AG08396 (cell line): ENCODE data around the gene HYAL2.

Source experiments
- DNase-seq: peaks from one replicate; pipeline ENCODE4 v3.0.0; 2012; ENCODE audit warnings: low spot score, mixed read lengths

HYAL2 gene

DNA sequence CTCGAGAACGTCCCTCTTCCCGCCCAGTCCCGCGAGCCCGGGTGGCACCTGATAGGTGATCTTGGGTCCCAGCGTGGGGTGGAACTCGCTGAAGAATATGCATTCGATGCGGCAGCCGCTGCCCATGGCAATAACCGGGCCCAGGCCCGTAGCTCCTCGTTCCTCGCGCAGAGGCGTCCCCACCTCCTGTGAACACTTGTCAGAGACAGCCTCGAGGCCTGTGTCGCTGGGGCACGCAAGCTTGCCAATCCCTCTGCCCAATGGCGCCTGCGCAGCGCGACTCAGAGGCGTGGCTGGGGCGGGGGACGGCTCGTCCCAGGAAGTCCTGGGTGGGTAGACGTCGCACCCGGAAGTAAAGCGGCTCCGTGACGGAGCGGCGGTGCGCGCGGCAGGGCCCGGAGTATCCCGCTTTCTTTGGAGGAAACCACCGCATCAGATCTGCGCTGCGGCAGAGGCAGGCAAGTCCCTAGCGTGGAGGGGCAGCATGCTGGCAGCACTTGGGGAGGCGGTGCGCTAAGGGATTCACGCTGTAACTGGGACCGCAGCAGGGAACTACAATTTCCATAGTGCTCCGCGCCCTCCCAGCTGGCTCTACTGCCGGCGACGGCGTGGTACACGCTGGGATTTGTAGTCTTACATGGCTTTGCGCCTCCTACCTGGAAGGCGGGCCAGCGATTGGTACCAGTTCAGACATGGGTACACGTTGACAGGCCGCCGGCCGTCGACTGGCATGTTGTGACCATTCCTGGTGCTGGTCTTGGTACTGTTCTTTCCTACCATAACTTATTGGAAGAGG is 28.2 kb upstream of the HYAL2 start, which contains the start of the genes CYB561D2 and NPRL2:
TSS of gene CYB561D2 (plus strand) at position 336 of the 796 bp plus-strand sequence. CDS start 572 bp downstream, outside the sequence.
TSS of gene NPRL2 (minus strand) at position 249 of the 796 bp plus-strand sequence. CDS start at position 126, 123 bp downstream.
- DNase-seq = peak; percentile 95

DNA sequence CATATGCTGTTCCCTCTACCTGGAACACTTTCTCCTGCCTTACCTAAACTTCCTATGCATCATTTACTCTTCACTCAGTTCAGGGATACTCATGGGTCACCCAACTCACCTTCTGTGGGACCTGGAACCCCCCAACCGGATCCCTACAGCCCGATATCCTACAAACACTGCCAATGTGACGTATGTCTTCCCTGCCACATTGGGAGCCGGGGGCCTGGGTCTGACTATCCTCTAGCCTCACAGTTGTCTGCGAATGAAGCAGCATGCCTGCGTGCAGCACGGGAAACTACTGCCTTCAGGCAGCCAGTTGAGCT is 27.6 kb upstream of the HYAL2 start:
- DNase-seq = no peak

DNA sequence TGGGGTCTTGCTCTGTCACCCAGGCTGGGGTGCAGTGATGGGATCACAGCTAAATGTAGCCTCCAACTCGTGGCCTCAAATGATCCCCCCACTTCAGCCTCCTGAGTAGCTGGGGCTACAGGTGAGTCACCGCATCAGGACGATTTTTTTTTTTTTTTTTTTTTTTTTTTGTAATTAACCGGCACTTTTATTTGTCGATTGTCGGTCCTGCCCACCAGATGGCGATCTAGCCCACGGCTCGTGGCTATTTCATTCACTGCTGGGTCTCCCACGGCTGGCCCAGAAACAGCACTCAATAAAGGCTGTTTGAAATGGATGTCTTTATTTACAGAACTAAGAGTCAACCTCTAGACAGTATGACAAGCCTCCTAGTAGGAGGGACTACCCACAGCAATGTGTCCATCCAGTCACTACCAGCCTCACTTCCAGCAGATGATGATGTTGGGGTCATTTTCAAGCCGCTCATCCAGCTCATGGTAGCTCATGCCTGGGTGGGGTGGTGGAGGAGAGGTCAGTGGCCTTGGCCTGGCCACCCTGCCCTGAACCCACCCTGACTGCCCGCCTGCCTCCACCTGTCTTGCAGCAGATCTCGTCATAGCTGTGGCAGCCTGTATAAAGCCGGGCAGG is 24.8 kb upstream of the HYAL2 start:
- peak; percentile 77 for DNase-seq

DNA sequence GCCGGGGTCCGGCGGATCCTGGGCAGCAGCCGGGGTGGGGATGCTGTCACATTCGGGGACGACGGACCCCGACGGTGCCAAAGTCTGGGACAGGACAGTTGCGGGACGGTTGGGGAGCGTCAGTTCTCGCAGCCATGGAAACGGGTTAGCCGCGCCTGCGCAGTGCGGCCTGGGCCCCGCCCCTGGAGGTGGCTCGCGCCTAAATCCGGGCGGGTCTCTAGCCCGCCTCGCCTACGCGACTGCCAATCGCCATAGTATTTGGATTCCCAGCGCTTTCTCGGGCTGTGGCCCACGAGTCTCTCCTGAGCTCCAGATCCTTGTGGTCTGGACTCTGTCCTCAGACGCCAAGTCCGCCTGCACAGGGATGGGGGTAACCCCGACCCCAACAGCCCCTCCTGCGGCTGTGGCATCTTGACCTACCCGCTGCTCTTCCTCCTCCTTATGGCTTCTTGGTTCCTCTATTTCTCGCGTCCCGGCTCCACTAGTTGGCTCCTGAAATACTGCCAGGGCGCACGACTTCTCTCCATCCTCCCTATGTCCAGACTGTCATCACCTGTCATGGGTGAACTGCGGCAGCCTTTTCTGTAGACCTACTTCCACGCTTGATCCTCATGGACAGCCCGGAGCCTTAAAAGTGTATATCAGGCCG is 23.2 kb upstream of the HYAL2 start, which contains the start of gene ZMYND10:
TSS of gene ZMYND10 (minus strand) at position 147 of the 649 bp plus-strand sequence. CDS start 153 bp downstream, outside the sequence.
- DNase-seq = peak; percentile 94

DNA sequence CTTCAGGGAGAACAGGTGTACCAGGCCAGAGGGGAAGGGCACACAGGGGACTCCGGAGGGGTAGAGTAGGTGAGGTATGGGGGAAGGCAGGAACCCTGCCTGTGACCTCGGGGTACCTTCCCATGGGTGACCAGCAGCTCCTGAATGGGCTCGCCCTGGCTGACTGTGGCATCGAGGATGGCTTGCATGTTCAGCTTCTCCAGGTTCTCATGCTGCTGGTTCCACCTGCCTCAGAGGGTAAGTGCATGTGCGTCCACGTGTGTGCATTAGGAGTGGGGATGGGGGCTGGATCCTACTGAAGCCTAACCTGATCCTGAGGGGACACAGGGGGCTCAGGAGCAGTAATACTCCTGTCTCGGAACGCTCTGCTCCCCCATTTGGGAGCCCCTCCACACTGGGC is 22.5 kb upstream of the HYAL2 start:
- DNase-seq = no peak

DNA sequence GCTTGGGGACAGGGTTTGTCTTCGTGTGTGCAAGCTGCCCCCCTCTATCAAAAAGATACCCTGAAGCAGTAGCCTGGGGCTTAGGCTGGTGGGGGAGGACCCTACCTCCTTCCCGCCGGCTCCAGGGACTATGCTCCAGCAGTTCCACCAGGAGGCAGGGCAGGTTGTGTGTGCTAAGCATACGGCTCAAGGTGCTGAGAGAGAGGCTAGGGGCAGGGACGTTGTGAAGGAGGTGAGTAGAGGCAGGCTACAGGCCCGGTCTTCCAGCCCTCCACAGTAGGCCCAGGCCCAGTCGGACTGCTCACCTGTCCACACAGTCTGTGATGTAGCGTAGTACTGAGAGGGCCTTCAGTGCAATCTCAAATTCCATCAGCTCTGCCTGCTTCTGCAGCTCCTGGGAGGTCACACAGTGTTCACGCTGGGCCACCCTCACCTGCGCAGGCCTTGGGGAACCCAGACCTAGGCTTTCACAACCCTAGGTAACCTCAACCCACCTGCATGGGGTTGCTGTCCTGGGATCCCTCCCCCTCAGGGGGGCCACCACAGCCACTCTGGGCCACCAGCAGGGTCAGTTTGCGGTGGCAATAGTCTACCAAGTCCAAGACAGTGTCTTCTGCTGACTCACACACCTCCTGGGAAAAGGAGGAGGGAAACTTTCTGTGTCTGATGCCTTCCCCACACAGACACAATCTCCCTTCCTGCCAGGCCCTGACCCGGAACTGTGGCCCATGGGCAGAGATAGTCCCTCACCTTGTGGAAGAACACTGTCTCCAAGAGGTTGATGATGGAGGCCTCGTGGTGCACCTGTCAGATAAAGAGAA is 20.5 kb upstream of the HYAL2 start:
- DNase-seq = no peak

DNA sequence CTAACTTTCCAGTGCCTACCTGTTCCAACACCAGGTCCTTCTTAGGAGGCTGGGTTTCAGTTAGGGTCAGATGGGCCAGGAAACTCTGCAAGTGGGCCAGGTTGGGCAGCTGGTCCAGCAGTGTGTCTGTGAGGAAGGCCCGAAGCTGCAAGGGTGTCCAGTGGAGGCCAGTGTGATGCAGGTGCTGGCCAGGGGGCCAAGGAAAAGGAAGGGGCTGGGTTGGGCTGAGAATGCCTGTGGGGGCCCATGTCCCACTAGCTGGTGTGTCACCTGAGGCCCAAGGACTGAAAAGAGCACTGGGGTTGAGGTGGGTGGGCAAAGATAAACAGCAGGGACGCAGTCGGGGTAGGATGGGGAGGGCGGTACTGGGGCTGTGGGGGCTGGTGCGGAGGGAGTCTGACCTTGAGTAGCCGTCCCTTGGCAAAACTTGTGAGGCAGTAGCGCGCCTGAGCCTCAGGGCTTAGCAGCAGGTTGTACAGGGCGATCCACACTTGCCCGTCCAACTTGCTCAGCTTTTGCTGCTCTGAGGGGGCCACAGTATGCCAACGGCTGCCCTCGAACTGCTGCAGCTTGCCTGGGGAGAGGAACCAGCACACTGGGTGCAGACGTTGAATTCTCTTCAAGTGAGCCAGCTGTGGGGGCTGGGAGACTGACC is 19.6 kb upstream of the HYAL2 start:
- DNase-seq = no peak

DNA sequence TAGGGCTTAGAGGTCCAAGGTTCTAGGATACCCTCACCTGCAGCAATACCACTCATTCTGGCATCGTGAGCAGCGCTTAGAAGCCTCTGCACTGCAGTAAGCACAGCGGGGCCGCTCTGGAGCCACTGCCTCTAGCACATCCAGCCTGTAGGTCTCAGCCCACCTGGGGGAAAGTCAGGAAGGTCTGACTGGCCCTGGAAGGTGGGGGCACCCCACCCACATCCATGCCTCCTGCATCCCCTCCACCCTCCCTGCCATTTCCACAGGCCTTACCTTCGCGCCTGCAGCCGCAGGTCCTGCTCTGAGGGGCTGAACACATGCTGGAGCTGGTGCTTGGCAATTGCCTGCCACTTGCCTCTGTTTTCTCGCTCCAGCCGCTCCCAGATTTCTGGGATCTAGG is 19.0 kb upstream of the HYAL2 start:
- DNase-seq = no peak

DNA sequence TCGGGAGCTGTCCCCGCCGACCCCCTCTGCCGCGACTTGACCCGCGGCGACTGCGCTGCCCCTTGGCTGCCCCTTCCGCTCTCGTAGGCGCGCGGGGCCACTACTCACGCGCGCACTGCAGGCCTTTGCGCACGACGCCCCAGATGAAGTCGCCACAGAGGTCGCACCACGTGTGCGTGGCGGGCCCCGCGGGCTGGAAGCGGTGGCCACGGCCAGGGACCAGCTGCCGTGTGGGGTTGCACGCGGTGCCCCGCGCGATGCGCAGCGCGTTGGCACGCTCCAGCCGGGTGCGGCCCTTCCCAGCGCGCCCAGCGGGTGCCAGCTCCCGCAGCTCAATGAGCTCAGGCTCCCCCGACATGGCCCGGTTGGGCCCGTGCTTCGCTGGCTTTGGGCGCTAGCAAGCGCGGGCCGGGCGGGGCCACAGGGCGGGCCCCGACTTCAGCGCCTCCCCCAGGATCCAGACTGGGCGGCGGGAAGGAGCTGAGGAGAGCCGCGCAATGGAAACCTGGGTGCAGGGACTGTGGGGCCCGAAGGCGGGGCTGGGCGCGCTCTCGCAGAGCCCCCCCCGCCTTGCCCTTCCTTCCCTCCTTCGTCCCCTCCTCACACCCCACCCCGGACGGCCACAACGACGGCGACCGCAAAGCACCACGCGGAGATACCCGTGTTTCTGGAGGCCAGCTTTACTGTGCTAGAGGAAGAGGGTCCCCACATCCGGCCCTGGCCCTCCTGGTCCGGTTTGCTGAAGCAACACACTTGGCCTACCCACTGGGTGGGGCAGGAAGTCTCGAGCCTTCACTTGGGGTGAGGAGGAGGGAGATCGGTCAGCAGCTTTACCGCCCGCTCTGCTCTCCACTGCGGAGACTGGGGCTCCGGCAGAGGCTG is 18.1 kb upstream of the HYAL2 start, which contains the start of gene RASSF1:
TSS of gene RASSF1 (minus strand) at position 389 of the 882 bp plus-strand sequence. CDS start at position 358, 31 bp downstream.
- peak; percentile 79 for DNase-seq

DNA sequence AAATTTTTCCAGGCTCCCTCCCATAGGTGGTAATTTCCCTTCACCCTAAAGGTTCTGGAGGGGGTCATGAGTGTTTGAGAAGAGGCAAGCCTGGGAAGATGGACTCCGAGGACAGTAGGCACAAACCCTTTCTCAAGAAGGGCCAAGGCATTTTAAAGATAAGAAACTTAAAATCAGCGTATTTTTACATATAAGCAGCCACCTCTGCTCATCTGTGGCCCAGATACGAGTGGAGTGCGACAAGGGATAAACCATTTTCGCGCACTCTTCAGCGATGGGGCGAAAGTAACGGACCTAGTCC is 17.6 kb upstream of the HYAL2 start:
- DNase-seq = no peak

DNA sequence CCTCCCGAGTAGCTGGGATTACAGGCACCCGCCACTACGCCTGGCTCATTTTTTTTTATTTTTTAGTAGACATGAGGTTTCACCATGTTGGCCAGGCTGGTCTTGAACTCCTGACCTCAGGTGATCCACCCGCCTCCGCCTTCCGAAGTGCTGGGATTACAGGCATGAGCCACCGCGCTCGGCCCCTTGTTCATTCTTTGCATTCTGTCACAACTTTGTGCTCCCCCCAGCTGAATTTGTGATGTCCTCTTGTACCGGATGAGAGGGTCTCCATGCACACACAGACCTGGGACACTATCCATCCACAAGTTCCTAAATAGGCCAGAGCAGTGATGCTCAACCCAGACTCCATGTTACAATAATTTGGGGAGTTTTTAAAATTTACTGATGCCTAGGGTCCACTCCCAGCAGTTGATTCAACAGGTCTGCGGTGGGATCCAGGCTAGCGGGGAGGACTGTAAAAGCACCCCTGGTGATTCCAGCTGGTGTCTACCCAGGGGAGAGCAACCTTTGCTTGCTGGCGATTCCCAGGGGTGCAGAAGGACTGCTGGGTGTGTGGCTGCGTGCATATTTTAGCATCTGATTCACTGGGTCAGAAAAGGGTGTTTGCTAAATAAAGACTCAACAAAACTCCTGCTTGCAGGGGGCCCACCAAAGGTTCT is 17.1 kb upstream of the HYAL2 start:
- DNase-seq = peak; percentile 63

DNA sequence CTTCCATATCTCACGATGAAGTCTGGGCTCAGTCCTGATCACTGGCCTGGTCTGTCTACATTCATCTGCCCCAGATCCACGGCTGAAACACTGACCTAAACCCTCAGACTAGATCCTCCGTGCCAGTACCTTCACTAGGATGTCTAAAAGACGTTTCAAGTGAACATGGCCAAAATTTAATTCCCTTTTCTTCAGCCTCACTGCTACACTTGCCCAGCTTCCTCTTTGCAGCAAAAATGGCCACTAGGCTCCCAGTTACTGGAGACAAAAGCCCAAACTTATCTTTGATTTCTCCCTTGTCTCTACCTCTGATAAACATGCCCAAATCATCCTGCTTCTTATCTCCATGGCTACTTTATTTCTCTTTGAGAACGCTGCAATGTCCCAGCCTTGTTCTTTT is 16.4 kb upstream of the HYAL2 start:
- no peak for DNase-seq

DNA sequence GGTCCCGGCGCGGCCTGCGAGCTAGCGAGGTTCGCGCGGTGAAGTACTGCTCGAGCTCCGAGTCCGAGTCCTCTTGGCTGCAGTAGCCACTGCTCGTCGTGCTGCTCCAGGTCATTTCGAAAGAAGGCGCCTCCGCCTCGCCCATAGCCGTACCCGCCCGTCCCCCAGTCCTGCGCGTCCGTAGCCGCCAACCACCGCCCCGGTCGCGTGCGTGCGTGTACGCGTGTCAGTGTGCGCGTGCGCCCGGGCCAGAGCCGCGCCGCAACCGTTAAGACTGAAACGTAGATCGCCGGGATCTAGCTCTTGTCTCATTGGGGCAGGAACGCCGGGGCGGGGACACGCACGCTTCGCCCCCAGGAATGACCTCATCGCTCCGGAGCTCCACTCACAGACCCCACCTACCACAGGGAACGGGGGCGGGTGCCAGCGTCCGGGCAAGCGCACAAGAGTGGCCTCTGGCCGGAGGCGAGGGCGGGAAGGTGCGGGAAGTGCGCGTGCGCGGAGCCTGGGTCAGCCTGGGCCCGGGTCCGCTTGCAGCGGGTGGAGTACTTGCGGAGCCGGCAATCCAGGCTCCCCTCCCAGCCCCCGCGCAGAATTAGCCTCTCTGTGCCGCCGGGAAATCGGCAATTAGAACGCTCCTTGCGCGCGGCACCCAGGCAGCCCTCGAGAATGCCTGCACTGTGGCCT is 14.8 kb upstream of the HYAL2 start:
- peak; percentile 99 for DNase-seq

DNA sequence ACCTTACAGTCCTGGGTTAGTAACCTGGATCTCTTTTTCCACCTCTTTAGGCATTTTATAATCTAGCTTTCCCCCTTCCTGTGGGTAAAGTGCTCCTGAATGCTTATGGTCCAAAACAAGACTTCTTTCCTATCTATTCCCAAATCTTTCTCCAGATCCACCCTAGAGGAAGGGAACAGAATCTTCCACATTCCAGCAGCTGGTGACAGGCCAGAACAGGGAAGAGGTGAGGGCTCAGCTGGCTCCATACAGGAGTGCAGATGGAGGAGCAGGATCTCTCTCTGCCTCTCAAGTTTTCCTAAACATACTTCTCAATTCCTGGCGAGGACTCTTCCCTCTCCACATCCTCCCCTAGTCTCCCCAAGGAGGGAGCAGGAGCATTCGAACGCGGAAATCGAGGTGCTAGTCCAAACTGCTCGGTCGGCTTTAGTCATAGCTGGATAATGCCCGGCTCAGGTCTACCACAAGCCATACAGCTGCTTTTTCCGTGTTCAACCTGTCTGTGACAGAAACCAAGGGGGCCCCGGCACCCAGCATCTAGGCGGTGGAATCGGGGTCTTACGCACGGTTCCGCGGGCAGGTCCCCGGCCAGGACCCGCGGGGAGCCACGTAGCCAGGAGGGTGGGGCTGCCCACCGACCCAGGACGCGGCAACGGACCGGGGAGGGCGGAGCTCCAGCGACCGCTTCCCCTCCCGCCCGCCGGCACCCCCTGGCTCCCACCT is 14.1 kb upstream of the HYAL2 start:
- DNase-seq = no peak

DNA sequence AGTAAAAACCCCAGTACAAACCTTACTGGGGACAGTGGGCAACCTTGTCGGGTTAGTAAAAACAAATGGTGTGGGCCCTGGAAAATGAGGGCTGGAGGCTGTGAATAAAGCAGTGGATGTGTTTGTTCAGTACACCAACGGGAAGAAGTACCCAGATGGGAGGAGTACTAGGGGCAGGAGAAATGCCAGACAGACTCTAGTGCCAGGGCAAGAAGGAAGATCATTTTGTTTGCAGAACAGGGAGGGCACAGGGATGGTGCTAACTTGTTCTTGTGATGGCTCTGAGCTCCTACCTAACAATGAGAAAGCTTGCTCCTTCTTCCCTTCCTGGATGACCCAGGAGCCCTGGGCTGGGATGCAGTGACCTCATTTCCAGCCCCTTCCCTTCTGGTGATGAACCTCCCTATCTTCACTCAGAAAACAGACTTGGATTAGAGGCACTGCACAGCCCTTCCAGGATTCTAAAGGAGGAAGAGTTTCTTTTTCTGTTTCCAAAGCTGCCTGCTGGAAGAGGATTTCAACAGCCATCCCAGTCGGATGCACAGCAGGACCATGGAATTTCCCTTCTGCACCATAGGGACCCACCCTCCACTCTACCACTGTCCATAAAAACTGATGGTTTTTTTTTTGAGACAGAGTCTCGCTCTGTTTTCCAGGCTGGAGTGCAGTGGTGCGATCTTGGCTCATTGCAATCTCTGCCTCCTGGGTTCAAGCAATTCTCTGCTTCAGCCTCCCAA is 12.0 kb upstream of the HYAL2 start:
- no peak for DNase-seq

DNA sequence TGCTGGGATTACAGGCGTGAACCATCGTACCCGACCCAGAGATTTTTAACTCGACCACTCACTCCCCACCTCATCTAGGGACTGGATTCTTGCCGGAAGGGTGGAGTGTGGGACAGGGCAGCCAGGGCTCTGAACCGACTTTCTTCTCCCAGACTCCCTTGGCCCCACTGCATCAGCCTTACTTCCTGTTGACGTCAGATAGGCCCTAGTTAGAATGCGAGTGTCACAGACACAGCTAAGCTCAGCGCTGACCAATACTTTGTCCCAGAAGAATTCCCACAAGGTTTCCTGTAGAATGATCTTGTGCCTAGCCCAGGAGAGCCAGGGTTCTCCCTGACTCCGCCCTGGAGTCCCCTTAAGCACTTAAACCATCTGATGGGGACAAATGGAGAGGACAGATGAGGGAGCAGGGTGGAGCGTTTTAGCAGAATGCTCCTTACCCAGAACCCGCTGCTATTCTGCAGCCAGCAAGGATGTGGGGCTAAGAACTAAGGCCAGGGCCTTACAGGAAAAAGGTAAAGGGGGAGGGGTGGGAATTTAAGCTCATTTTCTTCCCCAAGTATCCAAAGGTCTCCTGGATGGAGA is 11.3 kb upstream of the HYAL2 start:
- no peak for DNase-seq

DNA sequence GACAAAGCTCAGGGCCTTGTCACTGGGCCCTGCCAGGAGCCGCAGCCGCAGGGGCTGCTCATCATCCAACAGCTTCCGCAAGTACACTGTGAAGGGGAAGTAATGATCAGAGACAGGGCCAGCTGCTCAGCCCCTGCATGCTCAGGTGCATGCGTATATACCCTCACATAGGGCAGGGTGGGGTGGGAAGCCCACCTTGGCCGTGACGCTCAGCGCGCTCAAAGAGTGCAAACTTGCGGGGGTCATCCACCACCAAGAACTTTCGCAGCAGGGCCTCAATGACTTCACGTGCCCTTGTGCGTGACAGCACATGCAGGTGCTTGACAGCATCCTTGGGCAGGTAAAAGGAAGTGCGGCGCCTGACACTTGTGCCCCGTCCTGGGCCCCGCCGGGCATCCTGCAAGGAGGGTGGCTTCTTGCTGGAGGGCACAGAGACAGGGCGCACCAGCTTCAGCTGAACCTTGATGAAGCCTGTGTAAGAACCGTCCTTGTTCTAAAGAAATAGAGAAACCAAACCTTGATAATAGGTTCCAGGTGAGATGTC is 8.9 kb upstream of the HYAL2 start:
- DNase-seq = no peak
